NCI-H1417 (cell line): ENCODE data around the gene TRIO.
"Not testable (repeated sequence)": the region's sequence is repeated elsewhere in the genome, so short reads cannot be mapped to it uniquely, and the experiment has no call there.

Experiments
- DNase-seq, 3 experiments: peaks; one replicate each; lab custom pipeline; 2025; lab: John Stamatoyannopoulos, UW

Gene TRIO

DNA sequence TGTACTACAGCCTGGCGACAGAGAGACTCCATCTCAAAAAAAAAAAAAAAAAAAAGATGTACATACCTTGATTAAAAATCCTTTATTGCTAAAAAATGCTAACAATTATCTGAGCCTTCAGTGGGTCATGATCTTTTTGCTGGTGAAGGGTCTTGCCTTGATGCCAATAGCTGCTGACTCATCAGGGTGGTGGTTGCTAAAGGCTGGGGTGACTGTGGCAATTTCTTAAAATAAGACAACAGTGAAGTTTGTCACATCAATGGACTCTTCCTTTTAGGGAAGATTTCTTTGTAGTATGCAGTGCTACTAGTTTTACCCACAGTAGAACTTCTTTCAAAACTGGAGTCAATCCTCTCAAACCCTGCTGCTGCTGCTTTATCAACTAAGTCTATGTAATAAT, 404.5 kb downstream of the TRIO start:
- DNase-seq, result no peak

DNA sequence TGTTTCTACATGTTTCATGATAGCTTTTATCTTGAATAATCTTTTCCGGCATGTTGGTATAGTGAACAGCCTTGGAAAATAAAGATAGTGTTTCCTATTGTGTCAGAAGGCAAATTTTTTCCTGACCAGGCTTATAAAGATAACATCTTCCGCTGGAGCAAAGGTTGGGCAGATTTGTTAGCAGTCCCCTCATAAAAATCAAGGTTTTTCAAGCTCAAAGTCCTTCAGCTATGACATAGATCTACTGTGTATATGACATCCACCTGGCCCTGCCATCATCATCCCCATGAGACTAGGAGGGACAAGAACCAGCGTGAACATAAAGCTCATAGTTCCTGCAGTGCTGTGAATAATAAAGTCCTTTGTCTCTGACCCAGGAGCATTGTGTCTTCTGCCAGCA, 408.1 kb downstream of the TRIO start:
- no peak for DNase-seq

DNA sequence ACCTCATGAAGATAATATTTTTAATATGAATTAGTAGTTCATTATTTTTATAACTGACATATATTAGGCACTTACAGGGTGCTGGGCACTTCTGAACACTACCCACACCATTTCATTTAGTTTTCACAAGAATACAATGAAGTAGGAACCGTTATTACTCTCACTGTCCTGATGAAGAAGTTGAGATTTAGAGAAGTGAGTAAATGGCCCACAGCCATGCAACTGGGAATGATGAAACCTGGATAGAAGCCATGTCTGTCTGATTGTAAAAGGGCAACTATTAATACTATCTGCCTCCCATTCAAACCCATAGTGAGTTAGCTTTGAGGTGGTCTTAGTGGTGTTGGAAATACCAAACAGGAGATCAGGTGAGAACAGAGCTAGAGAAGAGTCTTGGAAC, 408.9 kb downstream of the TRIO start:
- no peak for DNase-seq

DNA sequence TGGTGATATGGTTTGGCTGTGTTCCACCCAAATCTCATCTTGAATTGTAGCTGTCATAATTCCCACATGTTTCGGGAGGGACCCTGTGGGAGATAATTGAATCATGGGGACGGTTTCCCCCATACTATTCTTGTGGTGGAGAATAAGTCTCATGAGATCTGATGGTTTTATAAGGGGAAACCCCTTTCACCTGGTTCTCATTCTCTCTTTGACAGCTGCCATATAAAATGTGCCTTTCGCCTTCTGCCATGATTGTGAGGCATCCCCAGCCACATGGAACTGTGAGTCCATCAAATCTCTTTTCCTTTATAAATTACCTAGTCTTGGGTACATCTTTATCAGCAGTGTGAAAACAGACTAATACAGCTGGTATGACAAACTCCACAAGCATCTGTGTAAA, 411.1 kb downstream of the TRIO start:
- DNase-seq, result not testable (repeated sequence)

DNA sequence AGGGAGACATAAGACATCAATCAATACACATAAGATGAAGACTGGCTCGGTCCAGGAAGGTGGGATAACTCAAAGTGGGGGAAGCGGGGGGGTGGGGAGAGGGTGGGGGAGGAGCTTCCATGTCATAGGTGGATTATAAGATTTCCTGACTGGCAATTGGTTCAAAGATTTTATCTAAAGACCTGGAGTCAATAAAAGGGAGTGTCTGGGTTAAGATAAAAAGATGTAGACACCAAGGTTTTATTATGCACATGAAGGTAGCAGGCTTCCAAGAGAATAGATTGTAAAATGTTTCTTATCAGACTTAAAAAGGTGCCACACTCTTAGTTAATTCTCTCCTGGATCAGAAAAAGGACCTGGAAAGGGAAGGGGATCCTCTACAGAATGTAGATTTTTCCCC, 412.9 kb downstream of the TRIO start:
- no peak for DNase-seq

DNA sequence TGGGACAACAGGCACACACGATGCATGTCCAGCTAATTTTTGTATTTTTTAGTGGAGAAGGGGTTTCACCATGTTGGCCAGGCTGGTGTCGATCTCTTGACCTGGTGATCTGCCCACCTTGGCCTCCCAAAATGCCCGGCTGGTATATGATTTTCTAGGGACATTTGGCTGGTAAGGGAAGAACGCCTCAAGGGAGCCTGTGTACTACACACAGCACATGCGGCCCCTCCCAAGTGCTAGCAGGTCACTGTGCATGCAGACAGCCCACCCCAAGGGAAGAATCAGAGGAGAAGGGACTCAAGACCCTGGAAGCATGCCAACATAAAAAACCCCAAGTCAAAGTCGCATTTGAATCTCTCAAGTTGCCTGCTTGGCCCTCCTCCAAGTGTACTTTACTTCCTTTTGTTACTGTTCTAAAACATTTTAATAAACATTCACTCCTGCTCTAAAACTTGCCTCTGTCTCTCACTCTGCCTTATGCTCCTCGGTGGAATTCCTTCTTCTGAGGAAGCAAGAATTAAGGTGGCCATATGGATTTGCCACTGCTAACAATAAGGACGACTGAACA, 414.1 kb downstream of the TRIO start:
- DNase-seq, result no peak

DNA sequence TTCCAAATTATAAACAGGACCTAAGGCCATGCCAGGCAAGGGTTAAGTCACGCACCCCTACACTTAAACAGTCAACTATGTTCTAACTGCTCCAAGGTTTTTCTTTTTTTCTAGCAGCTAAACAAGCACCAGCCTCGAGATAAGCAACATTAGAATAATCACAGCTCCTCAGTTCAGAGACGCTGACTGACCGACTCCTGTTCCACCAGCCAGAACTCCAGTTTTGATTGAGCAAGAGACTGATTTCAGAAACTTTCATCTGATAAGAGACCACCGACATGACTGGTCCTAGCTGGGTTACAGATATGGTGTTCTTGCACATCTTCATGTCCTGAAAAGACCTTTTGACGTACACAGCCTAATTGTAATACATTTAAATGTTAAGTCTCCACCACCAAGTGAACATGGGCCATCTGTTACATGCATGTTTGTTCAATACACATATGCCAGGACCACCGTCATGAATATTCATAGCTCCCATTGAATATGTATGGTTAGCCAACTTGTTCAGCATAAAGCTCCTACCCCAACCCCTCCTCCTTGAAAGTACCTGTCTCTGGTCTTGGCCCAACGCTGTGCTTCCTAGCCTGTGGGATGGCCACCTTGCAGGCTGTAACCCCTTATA, 414.8 kb downstream of the TRIO start:
- no peak for DNase-seq
